Fibroblast of villous mesenchyme (primary cell): Measurements from ENCODE around the gene TRAF3IP1. TPM values are rescaled to one million over a fixed set of nuclear protein-coding genes. Genes with fewer than 3 reads are reported as not detected.
"Not testable (repeated sequence)": the region's sequence is repeated elsewhere in the genome, so short reads cannot be mapped to it uniquely, and the experiment has no call there.

Experiments
- DNase-seq: peaks from one replicate; pipeline ENCODE4 v3.0.0-alpha.2; 2010; ENCODE audit warnings: low read depth
- H3K4me3 ChIP-seq: 2 replicates; pipeline ENCODE4 v1.5.1; 2011; ENCODE audit warnings: low read depth, mild to moderate bottlenecking, low read length
- total RNA-seq: library from RNA; depleted of rRNA; stranded (reverse); fragments of >200 nt; gene quantifications from 2 replicates; pipeline ENCODE4 v1.2.3, GENCODE V29; 2012
- TF ChIP-seq, protein P1 (sequence below): IDR thresholded peaks from 2 replicates; pipeline ENCODE4 v1.5.1; 2012; ENCODE audit warnings: low read depth, mild to moderate bottlenecking, low read length; ENCODE audit not compliant: insufficient read depth

The TRAF3IP1 gene, protein sequence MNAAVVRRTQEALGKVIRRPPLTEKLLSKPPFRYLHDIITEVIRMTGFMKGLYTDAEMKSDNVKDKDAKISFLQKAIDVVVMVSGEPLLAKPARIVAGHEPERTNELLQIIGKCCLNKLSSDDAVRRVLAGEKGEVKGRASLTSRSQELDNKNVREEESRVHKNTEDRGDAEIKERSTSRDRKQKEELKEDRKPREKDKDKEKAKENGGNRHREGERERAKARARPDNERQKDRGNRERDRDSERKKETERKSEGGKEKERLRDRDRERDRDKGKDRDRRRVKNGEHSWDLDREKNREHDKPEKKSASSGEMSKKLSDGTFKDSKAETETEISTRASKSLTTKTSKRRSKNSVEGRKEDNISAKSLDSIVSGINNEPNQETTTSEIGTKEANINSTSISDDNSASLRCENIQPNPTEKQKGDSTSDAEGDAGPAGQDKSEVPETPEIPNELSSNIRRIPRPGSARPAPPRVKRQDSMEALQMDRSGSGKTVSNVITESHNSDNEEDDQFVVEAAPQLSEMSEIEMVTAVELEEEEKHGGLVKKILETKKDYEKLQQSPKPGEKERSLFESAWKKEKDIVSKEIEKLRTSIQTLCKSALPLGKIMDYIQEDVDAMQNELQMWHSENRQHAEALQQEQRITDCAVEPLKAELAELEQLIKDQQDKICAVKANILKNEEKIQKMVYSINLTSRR
- 7.8 and 8.4 TPM in 2 replicates for total RNA-seq

DNA sequence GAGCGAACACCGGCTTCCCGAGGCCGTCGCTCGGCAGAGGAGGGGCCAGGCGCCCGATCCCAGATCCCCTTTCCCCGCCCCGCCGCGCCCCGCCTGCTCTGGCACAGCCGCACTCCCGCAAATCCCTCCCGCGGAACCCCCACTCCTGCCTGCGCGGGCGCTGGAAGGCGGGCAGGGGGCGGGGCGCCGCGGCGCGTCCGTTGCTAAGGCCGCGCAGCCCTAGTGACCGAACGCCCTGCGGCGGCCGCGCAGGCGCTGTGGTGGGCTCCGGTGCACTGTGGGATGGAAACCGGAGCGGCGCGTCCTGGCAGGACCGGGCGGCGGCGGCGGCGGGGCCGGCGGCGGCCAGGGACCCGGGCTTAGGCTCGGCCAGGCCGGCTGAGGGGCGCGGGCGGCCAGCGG is at the start of gene TRAF3IP1:
Gene TRAF3IP1 (plus strand): TSS at position 273 of the 402 bp plus-strand sequence. CDS start 145 bp downstream, outside the sequence.
- H3K4me3 ChIP-seq = peak within 1 kb of the TSS; percentile 72
- peak; percentile 94 for DNase-seq
- TF ChIP-seq, protein P1, sequence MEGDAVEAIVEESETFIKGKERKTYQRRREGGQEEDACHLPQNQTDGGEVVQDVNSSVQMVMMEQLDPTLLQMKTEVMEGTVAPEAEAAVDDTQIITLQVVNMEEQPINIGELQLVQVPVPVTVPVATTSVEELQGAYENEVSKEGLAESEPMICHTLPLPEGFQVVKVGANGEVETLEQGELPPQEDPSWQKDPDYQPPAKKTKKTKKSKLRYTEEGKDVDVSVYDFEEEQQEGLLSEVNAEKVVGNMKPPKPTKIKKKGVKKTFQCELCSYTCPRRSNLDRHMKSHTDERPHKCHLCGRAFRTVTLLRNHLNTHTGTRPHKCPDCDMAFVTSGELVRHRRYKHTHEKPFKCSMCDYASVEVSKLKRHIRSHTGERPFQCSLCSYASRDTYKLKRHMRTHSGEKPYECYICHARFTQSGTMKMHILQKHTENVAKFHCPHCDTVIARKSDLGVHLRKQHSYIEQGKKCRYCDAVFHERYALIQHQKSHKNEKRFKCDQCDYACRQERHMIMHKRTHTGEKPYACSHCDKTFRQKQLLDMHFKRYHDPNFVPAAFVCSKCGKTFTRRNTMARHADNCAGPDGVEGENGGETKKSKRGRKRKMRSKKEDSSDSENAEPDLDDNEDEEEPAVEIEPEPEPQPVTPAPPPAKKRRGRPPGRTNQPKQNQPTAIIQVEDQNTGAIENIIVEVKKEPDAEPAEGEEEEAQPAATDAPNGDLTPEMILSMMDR = no peak

DNA sequence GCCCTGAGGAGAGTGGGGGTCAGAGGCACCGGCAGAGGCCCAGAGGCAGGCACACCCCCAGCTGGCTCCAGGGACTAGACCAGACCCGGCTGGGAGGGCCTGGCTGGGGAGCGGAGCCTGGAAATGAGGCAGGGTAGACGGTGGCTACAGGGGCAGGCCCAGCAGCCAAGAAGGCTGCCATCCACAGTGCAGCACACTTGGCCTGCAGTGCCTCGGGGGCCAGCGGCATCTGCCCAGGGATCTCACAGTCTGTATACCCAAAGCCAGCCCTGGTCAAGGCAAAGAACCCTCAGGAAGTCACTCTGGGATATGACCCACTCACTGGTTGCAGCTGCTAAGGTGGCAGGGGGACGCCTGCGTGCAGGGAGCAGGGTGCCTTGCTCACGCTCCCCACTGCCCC is 49.7 kb upstream of the TRAF3IP1 start:
- DNase-seq = no peak

DNA sequence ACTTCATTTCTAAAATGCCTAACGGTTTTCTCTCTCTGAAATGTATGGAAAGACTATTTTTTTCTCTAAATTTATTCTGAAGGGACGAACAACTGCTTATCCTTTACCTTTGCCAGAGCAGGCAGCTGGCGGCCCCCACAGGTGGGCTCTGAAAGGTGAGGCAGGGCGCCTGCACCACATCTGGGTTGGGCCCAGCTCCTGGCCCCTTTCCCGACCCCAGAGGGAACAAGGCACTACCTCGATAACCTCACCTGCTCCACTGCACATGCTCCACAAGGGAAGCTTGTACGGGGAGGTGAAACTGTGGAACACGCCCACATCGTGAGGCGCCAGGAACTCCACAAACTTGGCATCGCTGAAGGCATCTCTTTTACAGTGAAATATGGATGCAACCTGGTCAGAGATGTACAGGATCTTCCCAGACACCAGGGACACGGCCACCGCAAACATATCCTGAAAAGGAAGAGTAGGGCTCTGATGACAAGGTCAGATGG is 49.2 kb upstream of the TRAF3IP1 start:
- H3K4me3 ChIP-seq = no peak overlapping the region
- TF ChIP-seq, protein P1 = no peak
- no peak for DNase-seq

More for the DNA sequence above, 49.7 kb upstream of the TRAF3IP1 start:
- H3K4me3 ChIP-seq = no peak overlapping the region
- TF ChIP-seq, protein P1 = no peak

DNA sequence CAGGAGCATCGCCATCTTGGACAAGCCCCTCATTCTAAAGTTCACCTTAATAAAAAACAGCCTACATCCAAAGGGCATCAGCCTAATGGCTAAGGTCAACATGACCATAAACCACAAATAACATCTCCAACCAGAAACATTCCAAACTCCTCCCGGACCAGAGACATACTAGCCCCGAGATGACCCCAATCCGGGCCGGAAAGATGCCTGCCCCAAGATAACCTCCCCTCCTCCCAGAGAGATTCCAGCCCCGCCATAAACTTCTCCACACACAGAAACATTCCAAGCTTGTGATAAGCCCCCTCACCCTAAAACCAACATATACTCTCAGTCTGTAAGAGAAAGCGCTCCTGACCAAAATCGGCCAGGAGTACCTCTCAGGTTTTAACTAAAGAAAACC is 48.6 kb upstream of the TRAF3IP1 start:
- H3K4me3 ChIP-seq = not testable (repeated sequence)
- DNase-seq = peak; percentile 40

DNA sequence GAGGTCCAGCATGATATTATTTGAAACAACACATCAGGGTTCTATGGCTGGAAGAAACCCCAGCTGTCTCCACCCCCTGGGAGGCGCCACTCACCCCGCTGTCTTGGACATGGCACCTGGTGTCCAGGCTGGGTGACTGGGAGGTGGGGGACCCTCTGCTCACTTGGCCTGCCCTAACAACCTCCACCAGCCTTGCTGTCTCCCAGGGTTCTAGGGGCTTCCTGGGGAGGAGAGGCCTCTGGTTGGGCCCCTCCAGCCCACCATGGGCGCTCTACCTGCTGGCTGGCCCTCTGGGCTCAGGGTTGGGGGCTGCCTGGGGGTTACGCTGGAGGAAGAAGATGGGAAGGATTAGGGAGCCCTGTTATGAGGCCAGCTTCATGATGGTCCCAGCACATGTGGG is 48.2 kb upstream of the TRAF3IP1 start:
- H3K4me3 ChIP-seq = no peak overlapping the region
- DNase-seq = no peak
- TF ChIP-seq, protein P1 = no peak

DNA sequence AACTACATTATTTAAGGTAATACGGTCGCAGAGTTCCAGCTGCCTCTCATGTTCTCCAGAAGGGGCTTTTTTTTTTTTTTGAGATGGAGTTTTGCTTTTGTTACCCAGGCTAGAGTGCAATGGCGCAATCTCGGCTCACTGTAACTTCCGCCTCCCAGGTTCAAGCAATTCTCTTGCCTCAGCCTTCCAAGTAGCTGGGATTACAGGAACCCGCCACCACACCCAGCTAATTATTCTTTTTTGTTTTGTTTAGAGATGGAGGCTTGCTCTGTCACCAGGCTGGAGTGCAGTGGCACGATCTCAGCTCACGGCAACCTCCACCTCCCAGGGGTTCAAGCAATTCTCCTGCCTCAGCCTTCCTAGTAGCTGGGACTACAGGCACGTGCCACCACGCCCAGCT is 46.9 kb upstream of the TRAF3IP1 start:
- not testable (repeated sequence) for DNase-seq, H3K4me3 ChIP-seq

DNA sequence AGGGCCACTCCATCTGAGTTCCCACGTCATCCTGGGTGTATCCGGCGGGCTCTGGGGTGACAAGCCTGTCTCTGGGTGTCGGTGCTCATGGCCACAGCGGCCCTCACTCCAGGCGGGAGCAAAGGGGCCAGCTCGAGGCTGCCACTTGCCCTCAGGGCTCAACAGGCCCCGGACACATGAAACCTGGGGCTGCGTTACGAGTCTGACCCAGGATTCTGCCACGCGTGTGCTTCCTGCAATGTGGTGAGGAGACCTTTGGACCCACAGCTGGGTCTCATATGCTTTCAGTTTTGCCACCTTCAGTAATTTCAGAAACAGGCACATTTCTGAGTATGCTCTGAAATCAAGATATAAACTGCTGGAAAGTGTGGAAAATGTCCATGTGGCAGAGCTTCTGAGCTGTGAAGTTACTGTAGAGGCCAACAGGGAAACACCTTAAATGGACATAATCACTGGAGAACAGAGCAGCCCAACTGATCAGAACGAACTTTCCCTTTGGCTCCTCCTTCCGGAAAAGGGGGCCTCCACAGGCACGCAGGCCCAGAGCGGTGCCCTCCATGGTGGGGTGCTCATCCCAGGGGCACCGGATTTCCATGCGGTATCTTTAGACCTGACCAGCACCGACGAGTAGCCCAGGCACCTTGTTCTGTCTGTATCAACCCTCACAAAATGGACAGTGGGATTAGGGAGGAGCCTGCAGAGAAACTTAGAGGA is 46.0 kb upstream of the TRAF3IP1 start:
- no peak overlapping the region for H3K4me3 ChIP-seq
- TF ChIP-seq, protein P1 = no peak

More for the DNA sequence above, 46.0 kb upstream of the TRAF3IP1 start:
- DNase-seq = no peak
